ENCODE data around the gene SPG7.

SPG7 gene

GRCh38 chr16:89548344-89549006 is 40.3 kb downstream of the SPG7 start:
- DNase-seq = no peak

- DNase-seq = no peak
Observed at GRCh38 chr16:89549007-89549700, 41.0 kb downstream of the SPG7 start.

GRCh38 chr16:89550421-89551007 is 42.3 kb downstream of the SPG7 start:
- no peak for DNase-seq

GRCh38 chr16:89552329-89552728 is 44.1 kb downstream of the SPG7 start:
- DNase-seq = no peak

- no peak for DNase-seq
Observed at GRCh38 chr16:89552913-89553312, 44.7 kb downstream of the SPG7 start.

- DNase-seq = no peak
Observed at GRCh38 chr16:89553733-89554132, 45.5 kb downstream of the SPG7 start.

- DNase-seq = no peak
Observed at GRCh38 chr16:89554343-89554742, 46.1 kb downstream of the SPG7 start.

- no peak for DNase-seq
Observed at GRCh38 chr16:89555265-89555664, 47.1 kb downstream of the SPG7 start.

- no peak for DNase-seq
Observed at GRCh38 chr16:89555780-89556179, 47.6 kb downstream of the SPG7 start.

GRCh38 chr16:89556750-89557689 is 48.8 kb downstream of the SPG7 start:
- peak; percentile 25 for DNase-seq

GRCh38 chr16:89557690-89558490 is 49.7 kb downstream of the SPG7 start:
- no peak for DNase-seq

- peak; percentile 93 for DNase-seq
Observed at GRCh38 chr16:89560378-89561141, 52.4 kb downstream of the SPG7 start, which contains the start of gene RPL13. Gene RPL13 (plus strand): TSS chr16:89560682. CDS start chr16:89560960, 278 bp downstream.

- no peak for DNase-seq
Observed at GRCh38 chr16:89561142-89561883, 53.1 kb downstream of the SPG7 start.

- no peak for DNase-seq
Observed at GRCh38 chr16:89561884-89562599, 53.8 kb downstream of the SPG7 start.

GRCh38 chr16:89562939-89563338 is 54.7 kb downstream of the SPG7 start:
- DNase-seq = no peak

- DNase-seq = no peak
Observed at GRCh38 chr16:89563639-89564392, 55.6 kb downstream of the SPG7 start.

- DNase-seq = no peak
Observed at GRCh38 chr16:89564476-89565255, 56.5 kb downstream of the SPG7 start.

GRCh38 chr16:89565256-89565505 is 57.0 kb downstream of the SPG7 start:
- DNase-seq = no peak

Data from GDM1 (cell line).